ENCODE measurements around the gene RSPRY1.
"Not testable (repeated sequence)": the region's sequence is repeated elsewhere in the genome, so short reads cannot be mapped to it uniquely, and the experiment has no call there.

RSPRY1 gene

GRCh38 chr16:57271867-57272495, 85.9 kb downstream of the RSPRY1 start:
- no peak for DNase-seq (ENCODE audit: low read depth)

- no peak for DNase-seq (ENCODE audit: low read depth)
Measured at GRCh38 chr16:57273359-57273758, 87.2 kb downstream of the RSPRY1 start.

DNA sequence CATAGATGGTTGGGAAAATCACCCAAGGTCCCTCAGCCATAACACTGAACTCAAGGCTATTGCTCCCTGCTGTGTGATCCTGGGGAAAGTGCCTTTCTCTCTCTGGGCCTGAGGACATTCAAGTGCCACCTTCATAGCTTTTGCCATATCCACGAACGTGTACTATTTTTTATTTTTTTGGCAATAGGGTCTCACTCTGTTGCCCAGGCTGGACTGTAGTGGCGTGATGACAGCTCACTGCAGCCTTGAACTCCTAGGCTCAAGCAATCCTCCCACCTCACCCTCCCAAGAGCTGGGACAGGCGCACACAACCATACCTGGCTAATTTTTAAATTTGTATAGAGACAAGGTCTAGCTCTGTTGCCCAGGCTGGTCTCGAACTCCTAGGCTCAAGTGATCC, 87.7 kb downstream of the RSPRY1 start:
- no peak for DNase-seq (ENCODE audit: low read depth)

DNA sequence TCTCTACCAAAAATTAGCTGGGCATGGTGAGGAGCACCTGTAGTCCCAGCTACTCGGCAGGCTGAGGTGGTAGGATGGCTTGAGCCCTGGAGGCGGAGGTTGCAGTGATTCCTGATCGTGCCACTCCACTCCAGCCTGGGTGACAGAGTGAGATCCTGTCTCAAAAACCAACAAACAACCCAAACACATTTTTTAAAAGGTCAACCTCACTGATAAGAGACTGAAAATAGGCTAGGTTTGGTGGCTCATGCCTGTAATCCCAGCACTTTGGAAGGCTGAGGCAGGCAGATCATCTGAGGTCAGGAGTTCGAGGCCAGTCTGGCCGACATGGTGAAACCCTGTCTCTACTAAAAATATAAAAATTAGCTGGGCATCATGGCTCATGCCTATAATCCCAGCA, 89.8 kb downstream of the RSPRY1 start:
- DNase-seq (ENCODE audit: low read depth) = not testable (repeated sequence)

DNA sequence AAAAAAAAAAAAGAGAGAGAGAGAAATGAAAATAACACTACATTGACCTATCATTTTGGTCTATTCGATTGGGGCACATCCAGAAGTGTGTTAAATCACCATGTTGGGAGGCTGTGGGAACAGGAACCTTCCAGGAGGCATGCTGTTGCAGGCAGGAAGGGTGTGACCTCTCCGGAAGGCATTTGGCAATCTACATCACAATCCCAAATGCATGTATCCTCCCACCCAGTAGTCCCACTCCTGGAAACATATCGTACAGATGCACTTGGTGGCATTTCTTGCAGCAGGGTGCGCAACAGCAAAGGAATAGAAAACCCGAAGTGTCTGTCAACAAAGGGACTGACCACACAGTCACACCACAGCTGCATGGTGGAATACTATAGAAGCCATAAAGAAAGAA, 90.5 kb downstream of the RSPRY1 start:
- no peak for DNase-seq (ENCODE audit: low read depth)

- DNase-seq (ENCODE audit: low read depth) = no peak
Measured at GRCh38 chr16:57277586-57277985, 91.5 kb downstream of the RSPRY1 start.

DNA sequence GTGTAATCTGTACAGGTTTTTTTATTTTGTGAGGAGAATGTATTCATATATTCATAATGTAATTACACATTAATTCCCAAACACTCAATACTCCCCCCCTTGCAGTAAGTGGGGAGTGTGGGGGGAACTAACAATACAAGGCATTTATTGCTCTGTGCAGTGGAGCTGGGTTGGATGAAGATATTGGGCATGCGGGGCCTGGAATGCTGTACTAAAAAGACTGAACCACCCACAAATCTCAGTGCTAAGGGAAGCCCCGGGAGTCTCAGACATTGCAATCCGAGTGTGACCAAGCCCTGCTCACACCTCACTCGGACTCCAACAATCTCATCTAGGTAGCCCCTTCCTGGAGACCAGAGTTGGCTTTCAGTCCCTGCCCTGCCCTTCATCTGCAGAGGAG, 92.4 kb downstream of the RSPRY1 start:
- DNase-seq (ENCODE audit: low read depth) = no peak

DNA sequence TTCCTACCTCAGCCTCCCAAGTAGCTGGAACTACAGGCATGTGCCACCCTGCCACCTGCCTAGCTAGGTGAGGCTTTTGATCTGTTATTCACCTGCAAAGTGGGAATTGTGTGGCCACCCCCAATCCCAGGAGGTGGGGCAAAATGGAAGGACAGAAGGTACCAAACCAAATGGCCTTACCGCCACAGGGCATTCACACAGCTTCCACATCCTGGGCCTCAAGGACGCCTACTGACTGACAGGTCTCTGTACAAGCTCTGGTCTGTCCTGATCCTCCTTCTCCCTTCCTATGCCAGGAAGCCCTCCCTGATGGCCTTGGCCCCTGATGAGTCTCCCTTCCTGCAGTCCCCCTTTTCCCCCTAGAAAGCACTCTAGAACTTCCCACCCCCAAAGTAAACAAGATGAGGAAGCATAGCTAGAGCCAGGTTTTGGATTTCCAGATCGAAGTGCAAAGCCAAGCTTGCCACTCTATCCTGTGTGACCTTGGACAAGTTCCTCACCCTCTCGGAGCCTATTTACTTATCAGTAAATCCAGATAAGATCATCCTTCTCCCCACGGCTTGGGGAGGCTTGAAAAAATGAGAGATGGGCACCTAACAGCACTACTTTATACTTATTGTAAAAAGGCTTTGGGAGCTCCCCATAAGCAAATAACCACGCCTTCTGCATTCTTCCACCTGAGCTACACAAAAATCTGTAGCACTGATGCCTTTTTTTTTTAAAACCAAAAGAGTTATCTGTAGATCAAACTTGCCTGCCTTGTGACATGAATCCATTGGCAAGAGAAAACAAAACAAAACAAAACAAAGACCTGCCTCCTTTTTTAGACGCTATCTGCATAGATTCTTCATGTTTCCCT, 93.9 kb downstream of the RSPRY1 start:
- DNase-seq (ENCODE audit: low read depth) = no peak

- no peak for DNase-seq (ENCODE audit: low read depth)
Measured at GRCh38 chr16:57281791-57282190, 95.7 kb downstream of the RSPRY1 start.

GRCh38 chr16:57282510-57283213, 96.5 kb downstream of the RSPRY1 start:
- DNase-seq (ENCODE audit: low read depth) = no peak

DNA sequence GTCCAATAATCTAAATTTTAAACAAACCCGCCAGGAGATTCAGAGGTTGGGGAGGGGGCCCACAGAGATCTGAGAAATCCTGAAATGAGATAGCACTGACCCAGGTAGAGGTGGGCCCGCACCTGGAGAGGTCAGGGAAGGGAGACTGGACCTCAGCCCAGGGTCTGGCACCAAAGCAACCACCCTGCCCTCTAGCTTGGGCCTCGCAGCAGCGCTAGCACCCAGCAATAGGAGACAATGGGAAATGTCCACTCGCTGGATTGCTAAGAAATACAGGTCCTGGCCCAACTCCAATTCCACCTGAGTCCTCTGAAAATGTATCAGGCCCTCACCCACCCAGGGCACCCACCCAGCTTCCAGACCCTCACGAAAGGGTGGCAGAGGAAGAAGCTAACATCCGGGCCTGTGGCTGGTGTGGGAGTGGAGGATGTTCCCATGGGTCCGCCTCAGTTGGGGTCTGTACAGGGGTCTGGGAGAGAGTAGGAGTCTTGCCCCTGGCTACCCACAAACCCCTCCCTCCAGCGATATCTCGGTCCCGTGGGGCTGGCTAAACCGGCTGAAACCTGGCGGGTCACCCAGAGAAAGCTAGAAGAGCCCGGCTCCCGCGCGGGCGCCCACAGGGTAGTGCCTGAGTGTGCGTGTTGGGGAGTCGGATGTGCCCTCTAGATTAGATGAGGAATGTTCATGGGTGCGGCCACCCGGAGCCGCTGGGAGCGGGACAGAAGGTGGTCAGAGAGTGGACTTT, 97.3 kb downstream of the RSPRY1 start:
- no peak for DNase-seq (ENCODE audit: low read depth)

DNA sequence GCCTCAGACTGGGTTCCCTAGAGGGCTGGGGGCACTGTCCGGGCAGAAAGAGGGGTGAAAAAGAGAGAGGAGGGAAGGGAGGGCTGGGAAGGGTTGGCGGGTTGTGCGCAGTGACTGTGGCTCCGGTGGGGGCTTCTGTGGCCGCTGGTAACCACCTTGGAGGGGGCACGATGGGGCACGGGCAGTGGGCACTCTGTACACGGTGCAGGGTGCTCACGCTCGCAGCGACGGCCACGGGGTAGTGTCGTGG, 97.8 kb downstream of the RSPRY1 start:
- no peak for DNase-seq (ENCODE audit: low read depth)

DNA sequence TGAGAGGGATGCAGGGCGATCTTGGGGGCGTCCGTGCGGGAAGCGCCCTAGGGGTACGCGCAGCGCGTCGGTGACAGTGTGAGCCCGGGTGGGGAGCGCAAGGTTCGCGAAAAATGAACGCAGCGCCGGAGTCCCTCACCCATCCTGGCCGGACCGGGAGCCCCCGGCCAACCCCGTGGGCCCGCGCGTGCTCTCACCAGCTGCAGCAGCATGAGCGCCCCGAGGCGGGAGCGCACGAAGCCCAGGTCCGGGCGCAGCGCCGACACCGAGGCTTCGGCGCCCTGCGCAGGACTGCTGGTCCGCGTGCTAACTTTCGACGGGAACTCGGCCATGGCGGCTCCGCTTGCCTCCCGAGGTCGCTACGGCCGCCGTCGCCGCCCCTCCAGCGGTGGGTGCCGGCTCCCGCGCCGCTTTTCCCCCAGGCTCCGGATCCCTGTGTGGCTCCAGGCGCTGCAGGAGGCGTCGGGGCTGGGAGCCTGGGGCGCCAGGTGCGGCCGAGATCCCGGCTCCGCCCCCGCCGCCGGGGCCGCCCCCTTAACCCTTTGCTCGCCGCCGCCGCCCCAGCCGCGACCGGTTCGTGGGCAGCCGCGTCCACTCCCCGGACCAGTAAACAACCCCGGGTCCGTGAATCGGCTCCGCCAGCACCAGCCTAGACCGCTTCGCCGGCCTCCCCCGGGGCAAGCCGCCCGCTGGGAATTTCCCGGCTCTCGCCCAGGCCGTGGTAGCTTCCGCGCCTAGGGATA, 98.3 kb downstream of the RSPRY1 start, which contains the start of gene PLLP:
PLLP (minus strand) TSS at position 464 of the 743 bp plus-strand sequence; CDS start at position 332, 132 bp downstream.
- DNase-seq (ENCODE audit: low read depth) = no peak

GRCh38 chr16:57284952-57285363, 98.8 kb downstream of the RSPRY1 start:
- DNase-seq (ENCODE audit: low read depth) = no peak

DNA sequence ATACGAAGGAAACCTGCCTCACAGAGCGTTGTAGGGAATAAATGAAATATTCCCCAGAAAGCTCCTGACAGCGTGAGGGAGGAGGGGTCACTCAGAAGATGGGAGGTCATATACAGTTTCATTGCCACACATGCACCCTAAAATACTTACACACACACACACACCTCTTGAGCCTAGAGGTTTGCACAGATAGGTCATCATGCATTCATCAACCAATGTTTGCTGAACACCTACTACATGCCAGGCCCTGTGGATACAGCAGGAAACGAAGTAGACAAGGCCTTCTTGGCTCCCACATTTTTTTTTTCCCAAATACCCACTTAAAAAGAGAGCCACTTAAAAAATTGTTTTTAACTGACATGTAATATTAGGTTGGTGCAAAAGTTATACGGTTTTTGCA, 99.2 kb downstream of the RSPRY1 start:
- DNase-seq (ENCODE audit: low read depth) = no peak

GRCh38 chr16:57289391-57290257, 103.5 kb downstream of the RSPRY1 start:
- DNase-seq (ENCODE audit: low read depth) = no peak

Data from stimulated activated CD8-positive, alpha-beta memory T cell treated with anti-CD3 and anti-CD28 coated beads, Interleukin-4, amount 100 ng/mL, for 24 hours (primary cell).